HCT116 (cell line): ENCODE results near the gene ZDHHC14. TPM values are rescaled to one million over a fixed set of nuclear protein-coding genes. Genes with fewer than 3 reads are reported as not detected.

ENCODE experiments used
- ATAC-seq: fragments of 200-7000 bp; cut with Tn5 transposase; 2 replicates; pipeline ENCODE4 v1.9.1; 2020; ENCODE audit warnings: mild to moderate bottlenecking, moderate library complexity
- BruUV-seq: library from RNA; stranded (reverse); fragments of 400-500 nt; replicated peaks from 2 replicates; lab custom pipeline; 2021; lab: Mats Ljungman, UMichigan
- CTCF ChIA-PET: fragments of 300-600 bp; sonication (Branson Sonifier 250); formaldehyde crosslinking; loops from one replicate; lab custom pipeline; 2021; ENCODE audit warnings: antibody characterized with exemption; lab: Charles Lee
- POLR2A ChIA-PET: fragments of 300-600, 350-600 bp; sonication (Branson Sonifier 250); formaldehyde crosslinking; loops from one replicate; lab custom pipeline; 2021; ENCODE audit warnings: antibody characterized with exemption; lab: Charles Lee
- RAD21 ChIA-PET, 2 experiments: fragments of 300-600 bp; sonication (Branson Sonifier 250); formaldehyde crosslinking; loops; one replicate each; lab custom pipeline; 2023; ENCODE audit warnings: low total read pairs in 2 of 2; ENCODE audit not compliant: uncharacterized antibody in 2 of 2, unreplicated experiment in 2 of 2, low non-redundant PET in 1 of 2; lab: Charles Lee
- DNase-seq: peaks from one replicate; pipeline ENCODE4 v3.0.0-alpha.2; 2010; ENCODE audit warnings: low read depth, low spot score
- H2AFZ ChIP-seq: fragments of 200-600 bp; shearing (Covaris generic), sonication (generic); 2 replicates; pipeline ENCODE4 v1.6.1; 2017; ENCODE audit warnings: low read depth, mixed run types, mixed read lengths, antibody characterized with exemption, low read length; ENCODE audit not compliant: poor library complexity, severe bottlenecking
- H3K27ac ChIP-seq: 2 replicates; pipeline ENCODE4 v1.5.1; 2012; ENCODE audit warnings: low read depth, low read length
- H3K27me3 ChIP-seq: fragments of 200-600 bp; sonication (generic); 2 replicates; pipeline ENCODE4 v1.6.1; 2016; ENCODE audit warnings: mixed run types, low read length, mixed read lengths; ENCODE audit not compliant: insufficient read depth
- H3K36me3 ChIP-seq, 2 experiments: fragments of 200-500 bp in 1 of 2; fragments of 200-600 bp in 1 of 2; sonication (Bioruptor generic) in 1 of 2; sonication (generic) in 1 of 2; 2 replicates each; pipeline versions ENCODE4 v1.5.1 to v1.6.1; 2014 to 2016; ENCODE audit warnings: low read length in 2 of 2, inconsistent platforms in 1 of 2, mixed read lengths in 1 of 2, mixed run types in 1 of 2; ENCODE audit not compliant: insufficient read depth in 2 of 2, control insufficient read depth in 1 of 2
- H3K4me1 ChIP-seq, 2 experiments: fragments of 200-600 bp in 1 of 2; sonication (generic) in 1 of 2; 2 replicates each; pipeline versions ENCODE4 v1.5.1 to v1.6.1; 2012 to 2017; ENCODE audit warnings: low read length in 2 of 2, inconsistent platforms in 1 of 2, mild to moderate bottlenecking in 1 of 2, mixed read lengths in 1 of 2, mixed run types in 1 of 2, moderate library complexity in 1 of 2; ENCODE audit not compliant: insufficient read depth in 2 of 2, control insufficient read depth in 1 of 2
- H3K4me2 ChIP-seq: fragments of 200-600 bp; sonication (generic); 2 replicates; pipeline ENCODE4 v1.6.1; 2017; ENCODE audit warnings: mixed run types, low read length, mixed read lengths
- H3K4me3 ChIP-seq, 2 experiments: fragments of 200-600 bp in 1 of 2; sonication (generic) in 1 of 2; replicated peaks in 1 of 2; 2 replicates each; pipeline ENCODE4 v1.5.1; 2011 to 2016; ENCODE audit warnings: low read length in 2 of 2, control low read depth in 1 of 2, low read depth in 1 of 2, mild to moderate bottlenecking in 1 of 2, mixed read lengths in 1 of 2, mixed run types in 1 of 2
- H3K79me2 ChIP-seq: fragments of 200-600 bp; sonication (generic); 2 replicates; pipeline ENCODE4 v1.6.1; 2017; ENCODE audit warnings: mild to moderate bottlenecking, mixed run types, low read length, moderate library complexity, mixed read lengths; ENCODE audit not compliant: insufficient read depth
- H3K9ac ChIP-seq: fragments of 200-600 bp; sonication (generic); 2 replicates; pipeline ENCODE4 v1.6.1; 2016; ENCODE audit warnings: low read length, mixed read lengths
- H3K9me2 ChIP-seq: fragments of 200-600 bp; sonication (generic), shearing (Covaris generic); 2 replicates; pipeline ENCODE4 v1.6.1; 2017; ENCODE audit warnings: mixed run types, mild to moderate bottlenecking, moderate library complexity; ENCODE audit not compliant: insufficient read depth
- H3K9me3 ChIP-seq, 2 experiments: fragments of 200-500 bp in 1 of 2; fragments of 200-600 bp in 1 of 2; sonication (Bioruptor generic) in 1 of 2; sonication (generic) in 1 of 2; 2 replicates each; pipeline ENCODE4 v1.6.1; 2014 to 2017; ENCODE audit warnings: low read length in 2 of 2, mixed read lengths in 2 of 2, inconsistent platforms in 1 of 2, low read depth in 1 of 2, mild to moderate bottlenecking in 1 of 2, mixed run types in 1 of 2, moderate library complexity in 1 of 2; ENCODE audit not compliant: control insufficient read depth in 1 of 2, insufficient read depth in 1 of 2
- H4K20me1 ChIP-seq: fragments of 200-600 bp; sonication (generic), shearing (Covaris generic); 2 replicates; pipeline ENCODE4 v1.6.1; 2017; ENCODE audit warnings: mixed run types, mild to moderate bottlenecking, moderate library complexity; ENCODE audit not compliant: insufficient read depth
- CEBPB ChIP-seq: IDR thresholded peaks from 2 replicates; pipeline ENCODE4 v1.6.1; 2012; ENCODE audit warnings: low read depth
- EZH2phosphoT487 ChIP-seq: fragments of 200-600 bp; IDR thresholded peaks from 2 replicates; pipeline ENCODE4 v1.6.1; 2018; ENCODE audit warnings: antibody characterized with exemption, borderline replicate concordance
- FOSL1 ChIP-seq: IDR thresholded peaks from 2 replicates; pipeline ENCODE4 v1.6.1; 2012; ENCODE audit warnings: low read depth
- JUND ChIP-seq: IDR thresholded peaks from 2 replicates; pipeline ENCODE4 v1.6.1; 2012
- MAX ChIP-seq: IDR thresholded peaks from 2 replicates; pipeline ENCODE4 v1.6.1; 2012
- POLR2A ChIP-seq: IDR thresholded peaks from 2 replicates; pipeline ENCODE4 v1.7.0; 2011; ENCODE audit warnings: borderline replicate concordance; ENCODE audit not compliant: insufficient read depth, insufficient read length; ENCODE audit errors: extremely low read depth
- POLR2AphosphoS5 ChIP-seq: IDR thresholded peaks from 2 replicates; pipeline ENCODE4 v1.6.1; 2011; ENCODE audit warnings: mild to moderate bottlenecking, low read depth, low read length, moderate library complexity
- REST ChIP-seq: IDR thresholded peaks from 2 replicates; pipeline ENCODE4 v1.6.1; 2012; ENCODE audit warnings: low read depth
- SIN3A ChIP-seq: IDR thresholded peaks from 2 replicates; pipeline ENCODE4 v1.6.1; 2012; ENCODE audit warnings: low read depth
- SP1 ChIP-seq: IDR thresholded peaks from 2 replicates; pipeline ENCODE4 v1.6.1; 2012; ENCODE audit warnings: low read depth
- SRF ChIP-seq: IDR thresholded peaks from 2 replicates; pipeline ENCODE4 v1.6.1; 2012; ENCODE audit warnings: low read depth
- ZFX ChIP-seq: fragments of 450-650 bp; IDR thresholded peaks from 2 replicates; pipeline ENCODE4 v1.6.1; 2017
- ZNF274 ChIP-seq: fragments of 200-500 bp; sonication (Bioruptor generic); IDR thresholded peaks from 2 replicates; pipeline ENCODE4 v1.6.1; 2014; ENCODE audit warnings: mild to moderate bottlenecking, low read depth, low read length, inconsistent platforms
- intact Hi-C: fragments of 100-400 bp; cut with micrococcal nuclease; formaldehyde crosslinking; loops from 2 replicates; pipeline ENCODE4 v1.10.0; 2022
- total RNA-seq: library from RNA; stranded (reverse); gene quantifications from one replicate; pipeline ENCODE4 v1.2.1, GENCODE V29; 2021; ENCODE audit not compliant: unreplicated experiment
- TF ChIP-seq, protein P1 (sequence below): IDR thresholded peaks from 2 replicates; pipeline ENCODE4 v1.6.1; 2012
- TF ChIP-seq, protein P2 (sequence below), 3 experiments: fragments of 200-600 bp in 1 of 3; sonication (generic) in 1 of 3; IDR thresholded peaks in 2 of 3; conservative IDR thresholded peaks in 1 of 3; 2 replicates each; pipeline ENCODE4 v1.5.1; 2012 to 2017; ENCODE audit warnings: low read depth in 2 of 3, low read length in 2 of 3, antibody characterized with exemption in 1 of 3, borderline replicate concordance in 1 of 3, control low read depth in 1 of 3, mild to moderate bottlenecking in 1 of 3, mixed read lengths in 1 of 3, mixed run types in 1 of 3, moderate library complexity in 1 of 3; ENCODE audit not compliant: insufficient read depth in 1 of 3

Gene ZDHHC14
- total RNA-seq, 1 experiment from 2014 or later: 5.3 TPM

GRCh38 chr6:157627195-157627966 lies 246.4 kb downstream of the ZDHHC14 start:
- Histone ChIP-seq H3K9me2 (no peaks in the 10 kb centered on the region), H3K9me3 (no peaks in the 10 kb centered on the region), H3K4me3 (no peak overlapping the region), H4K20me1 (no peaks in the 10 kb centered on the region), H3K4me1 (no peaks in the 10 kb centered on the region), H3K27me3 (no peaks in the 10 kb centered on the region), H3K9ac (no peak overlapping the region), H3K79me2 (no peaks in the 10 kb centered on the region), H3K27ac (no peak overlapping the region), H3K36me3 (no peaks in the 10 kb centered on the region), H3K4me2 (no peak overlapping the region), H2AFZ (no peak overlapping the region)
- RAD21 ChIA-PET: no interaction called here
- intact Hi-C loops: no loop called here
- CTCF ChIA-PET: no interaction called here
- ATAC-seq (no peak), DNase-seq (no peak)
- BruUV-seq: no TSS peak
- POLR2A ChIA-PET: no interaction called here
- TF ChIP-seq FOSL1 (no peak), MAX (no peak), ZNF274 (no peak), JUND (no peak), POLR2A (no peak)

- Histone ChIP-seq H3K9me3 (no peaks in the 10 kb centered on the region), H3K4me2 (no peak overlapping the region), H3K9ac (no peak overlapping the region), H2AFZ (no peak overlapping the region), H3K4me3 (no peak overlapping the region), H3K9me2 (no peaks in the 10 kb centered on the region), H3K36me3 (no peaks in the 10 kb centered on the region), H3K79me2 (no peaks in the 10 kb centered on the region), H4K20me1 (no peaks in the 10 kb centered on the region), H3K27me3 (no peaks in the 10 kb centered on the region), H3K27ac (no peak overlapping the region), H3K4me1 (no peaks in the 10 kb centered on the region)
- intact Hi-C loops: no loop called here
- no TSS peak for BruUV-seq
- ChIA-PET RAD21 (no interaction called here), POLR2A (no interaction called here), CTCF (no interaction called here)
- ATAC-seq (no peak), DNase-seq (no peak)
- TF ChIP-seq SRF: no peak
- TF ChIP-seq, protein P1, sequence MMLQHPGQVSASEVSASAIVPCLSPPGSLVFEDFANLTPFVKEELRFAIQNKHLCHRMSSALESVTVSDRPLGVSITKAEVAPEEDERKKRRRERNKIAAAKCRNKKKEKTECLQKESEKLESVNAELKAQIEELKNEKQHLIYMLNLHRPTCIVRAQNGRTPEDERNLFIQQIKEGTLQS: no peak
- no peak for TF ChIP-seq CEBPB
- TF ChIP-seq POLR2AphosphoS5: no peak
- TF ChIP-seq JUND: no peak
- no peak for TF ChIP-seq REST
- TF ChIP-seq, protein P2, sequence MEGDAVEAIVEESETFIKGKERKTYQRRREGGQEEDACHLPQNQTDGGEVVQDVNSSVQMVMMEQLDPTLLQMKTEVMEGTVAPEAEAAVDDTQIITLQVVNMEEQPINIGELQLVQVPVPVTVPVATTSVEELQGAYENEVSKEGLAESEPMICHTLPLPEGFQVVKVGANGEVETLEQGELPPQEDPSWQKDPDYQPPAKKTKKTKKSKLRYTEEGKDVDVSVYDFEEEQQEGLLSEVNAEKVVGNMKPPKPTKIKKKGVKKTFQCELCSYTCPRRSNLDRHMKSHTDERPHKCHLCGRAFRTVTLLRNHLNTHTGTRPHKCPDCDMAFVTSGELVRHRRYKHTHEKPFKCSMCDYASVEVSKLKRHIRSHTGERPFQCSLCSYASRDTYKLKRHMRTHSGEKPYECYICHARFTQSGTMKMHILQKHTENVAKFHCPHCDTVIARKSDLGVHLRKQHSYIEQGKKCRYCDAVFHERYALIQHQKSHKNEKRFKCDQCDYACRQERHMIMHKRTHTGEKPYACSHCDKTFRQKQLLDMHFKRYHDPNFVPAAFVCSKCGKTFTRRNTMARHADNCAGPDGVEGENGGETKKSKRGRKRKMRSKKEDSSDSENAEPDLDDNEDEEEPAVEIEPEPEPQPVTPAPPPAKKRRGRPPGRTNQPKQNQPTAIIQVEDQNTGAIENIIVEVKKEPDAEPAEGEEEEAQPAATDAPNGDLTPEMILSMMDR (IDR thresholded peaks at IDR 0.05 in 2 of 3, conservative IDR thresholded peaks at IDR 0.05 in 1 of 3; ENCODE audit: borderline replicate concordance in 1 of 3, insufficient read depth in 1 of 3, low read depth in 2 of 3, low read length in 2 of 3): no peak
- TF ChIP-seq EZH2phosphoT487: no peak
- no peak for TF ChIP-seq SIN3A
- no peak for TF ChIP-seq ZFX
- TF ChIP-seq SP1: no peak
- no peak for TF ChIP-seq MAX
These were observed 247.5 kb downstream of the ZDHHC14 start for GRCh38 chr6:157628463-157628862.
